Measurements from ENCODE around the gene KHDRBS2.

The KHDRBS2 gene

DNA sequence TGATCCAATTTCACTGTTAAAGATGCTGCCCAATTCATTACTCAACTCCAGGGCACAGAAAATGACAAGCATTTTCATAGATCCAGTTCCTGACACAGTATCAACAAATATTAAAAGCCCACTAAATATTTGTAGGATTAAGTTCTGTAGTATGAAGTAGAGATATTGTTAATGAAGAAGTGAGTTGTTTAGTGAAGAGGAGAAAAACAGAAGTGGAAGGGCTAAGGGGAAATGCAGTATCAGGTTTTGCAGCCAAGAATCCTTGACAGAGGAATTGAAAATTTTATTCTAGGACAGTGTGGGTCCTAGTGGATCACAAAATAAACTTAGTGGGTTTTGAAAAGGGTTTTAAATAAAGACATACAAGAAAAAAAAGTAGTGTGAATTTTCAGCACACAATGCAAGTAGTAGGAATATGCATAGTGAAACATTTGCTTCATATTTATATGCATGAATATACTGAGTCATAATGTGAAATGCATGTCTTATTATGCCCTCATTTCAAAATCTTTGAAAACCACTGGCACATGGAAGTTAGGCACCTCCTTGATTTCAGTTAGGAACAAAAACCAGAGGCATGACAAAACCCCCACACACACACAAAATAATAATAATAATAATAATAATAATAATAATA, 338.6 kb downstream of the KHDRBS2 start:
- no peak overlapping the region for H3K4me3 ChIP-seq (ENCODE audit: low read depth, low read length)
- no peak for DNase-seq (ENCODE audit: low read depth)
- in situ Hi-C loops (cut with HindIII; ENCODE audit: low sequenced_read_pairs), result no loop called here
- TF ChIP-seq, protein P1, sequence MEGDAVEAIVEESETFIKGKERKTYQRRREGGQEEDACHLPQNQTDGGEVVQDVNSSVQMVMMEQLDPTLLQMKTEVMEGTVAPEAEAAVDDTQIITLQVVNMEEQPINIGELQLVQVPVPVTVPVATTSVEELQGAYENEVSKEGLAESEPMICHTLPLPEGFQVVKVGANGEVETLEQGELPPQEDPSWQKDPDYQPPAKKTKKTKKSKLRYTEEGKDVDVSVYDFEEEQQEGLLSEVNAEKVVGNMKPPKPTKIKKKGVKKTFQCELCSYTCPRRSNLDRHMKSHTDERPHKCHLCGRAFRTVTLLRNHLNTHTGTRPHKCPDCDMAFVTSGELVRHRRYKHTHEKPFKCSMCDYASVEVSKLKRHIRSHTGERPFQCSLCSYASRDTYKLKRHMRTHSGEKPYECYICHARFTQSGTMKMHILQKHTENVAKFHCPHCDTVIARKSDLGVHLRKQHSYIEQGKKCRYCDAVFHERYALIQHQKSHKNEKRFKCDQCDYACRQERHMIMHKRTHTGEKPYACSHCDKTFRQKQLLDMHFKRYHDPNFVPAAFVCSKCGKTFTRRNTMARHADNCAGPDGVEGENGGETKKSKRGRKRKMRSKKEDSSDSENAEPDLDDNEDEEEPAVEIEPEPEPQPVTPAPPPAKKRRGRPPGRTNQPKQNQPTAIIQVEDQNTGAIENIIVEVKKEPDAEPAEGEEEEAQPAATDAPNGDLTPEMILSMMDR (IDR thresholded peaks at IDR 0.05; ENCODE audit: low read depth, low read length, missing control alignments), result no peak

DNA sequence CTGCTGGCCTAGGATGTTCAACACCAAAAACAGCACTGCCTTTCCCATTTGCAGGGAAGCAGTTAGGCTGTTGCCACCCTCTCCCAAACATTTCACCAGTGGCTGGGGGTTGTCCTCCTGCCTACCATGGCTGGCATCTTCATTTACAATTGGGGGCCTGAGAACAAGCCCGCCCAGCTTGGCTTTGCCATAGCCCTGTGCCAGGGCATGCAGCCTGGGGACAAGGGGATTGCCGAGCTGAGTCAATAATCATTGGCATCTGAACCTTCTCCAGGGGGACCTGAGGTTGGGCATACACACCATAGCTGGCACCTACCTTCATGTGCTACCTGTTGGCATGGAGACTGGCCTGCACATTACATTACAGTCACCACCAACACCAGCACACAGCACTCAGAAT, 345.1 kb downstream of the KHDRBS2 start:
- no peak overlapping the region for H3K4me3 ChIP-seq (ENCODE audit: low read depth, low read length)
- in situ Hi-C loops (cut with HindIII; ENCODE audit: low sequenced_read_pairs), result no loop called here
- TF ChIP-seq, protein P1 (IDR thresholded peaks at IDR 0.05; ENCODE audit: low read depth, low read length, missing control alignments), result no peak
- DNase-seq (ENCODE audit: low read depth), result no peak

DNA sequence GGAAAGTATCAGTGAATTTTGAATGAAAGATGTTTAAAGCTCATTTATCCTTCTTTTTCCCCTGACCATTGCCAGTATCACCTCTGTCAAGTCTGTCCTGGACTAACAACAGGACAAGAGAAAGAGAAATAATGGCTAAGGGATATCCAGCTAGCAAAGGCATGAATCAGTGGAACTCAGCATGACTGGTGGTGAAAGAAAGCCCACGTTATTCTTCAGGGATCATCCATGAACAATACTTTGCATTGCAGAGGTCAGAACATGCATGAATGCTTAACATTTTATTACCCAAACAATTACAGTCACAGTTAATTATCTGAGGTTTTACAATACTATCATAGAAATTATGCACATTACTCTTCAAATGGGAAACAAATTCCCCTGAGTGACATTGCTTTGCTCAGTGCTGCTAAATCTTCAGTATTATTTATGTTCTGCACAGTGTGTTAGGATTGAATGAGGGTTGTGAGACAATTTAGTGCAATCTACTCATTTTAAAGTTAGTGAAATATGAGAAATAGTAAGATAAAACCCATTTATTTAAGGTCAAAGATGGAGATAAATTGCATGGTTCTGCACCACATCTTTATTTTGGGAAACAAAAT, 350.7 kb downstream of the KHDRBS2 start:
- no peak for DNase-seq (ENCODE audit: low read depth)
- in situ Hi-C loops (cut with HindIII; ENCODE audit: low sequenced_read_pairs), result no loop called here
- H3K4me3 ChIP-seq (ENCODE audit: low read depth, low read length), result no peak overlapping the region
- TF ChIP-seq, protein P1 (IDR thresholded peaks at IDR 0.05; ENCODE audit: low read depth, low read length, missing control alignments), result no peak

DNA sequence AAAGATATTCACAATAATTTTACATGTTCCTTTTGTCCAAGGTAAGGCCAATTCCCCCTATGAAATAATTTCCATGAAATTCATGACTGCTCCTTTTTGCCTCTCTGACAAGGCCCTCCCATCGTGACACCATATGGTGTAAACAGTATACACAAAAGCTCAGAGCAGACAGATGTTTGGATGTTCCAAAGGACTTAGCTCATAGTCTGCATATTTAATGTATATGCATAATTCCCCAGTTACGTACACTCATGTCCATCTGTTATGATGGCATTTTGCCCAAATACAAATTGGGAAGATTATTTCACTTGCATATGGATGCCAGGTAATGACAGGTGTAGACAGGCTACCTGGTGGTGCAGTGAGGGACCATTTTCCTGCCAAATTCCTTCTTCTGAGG, 376.5 kb downstream of the KHDRBS2 start:
- in situ Hi-C loops (cut with HindIII; ENCODE audit: low sequenced_read_pairs), result no loop called here
- TF ChIP-seq, protein P1 (IDR thresholded peaks at IDR 0.05; ENCODE audit: low read depth, low read length, missing control alignments), result no peak

DNA sequence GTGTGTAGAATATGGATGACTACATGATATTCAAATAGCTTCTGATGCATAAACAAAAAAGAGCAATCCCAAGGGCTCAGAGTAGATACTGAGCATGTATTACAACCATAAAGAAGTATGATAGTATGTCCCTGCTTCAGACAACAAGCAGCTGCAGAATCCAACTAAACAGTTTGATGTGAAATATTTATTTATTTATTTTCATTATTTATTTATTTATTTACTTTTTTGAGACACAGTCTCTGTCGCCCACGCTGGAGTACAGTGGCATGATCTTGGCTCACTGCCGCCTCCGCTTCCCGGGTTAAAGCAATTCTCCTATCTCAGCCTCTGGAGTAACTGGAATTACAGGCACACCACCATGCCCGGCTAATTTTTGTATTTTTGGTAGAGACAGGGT, 384.3 kb downstream of the KHDRBS2 start:
- in situ Hi-C loops (cut with HindIII; ENCODE audit: low sequenced_read_pairs), result no loop called here
- H3K4me3 ChIP-seq (ENCODE audit: low read depth, low read length), result no peak overlapping the region
- TF ChIP-seq, protein P1 (IDR thresholded peaks at IDR 0.05; ENCODE audit: low read depth, low read length, missing control alignments), result no peak
- no peak for DNase-seq (ENCODE audit: low read depth)

More for the DNA sequence above, 376.5 kb downstream of the KHDRBS2 start:
- H3K4me3 ChIP-seq (ENCODE audit: low read depth, low read length), result no peak overlapping the region
- DNase-seq (ENCODE audit: low read depth), result no peak

DNA sequence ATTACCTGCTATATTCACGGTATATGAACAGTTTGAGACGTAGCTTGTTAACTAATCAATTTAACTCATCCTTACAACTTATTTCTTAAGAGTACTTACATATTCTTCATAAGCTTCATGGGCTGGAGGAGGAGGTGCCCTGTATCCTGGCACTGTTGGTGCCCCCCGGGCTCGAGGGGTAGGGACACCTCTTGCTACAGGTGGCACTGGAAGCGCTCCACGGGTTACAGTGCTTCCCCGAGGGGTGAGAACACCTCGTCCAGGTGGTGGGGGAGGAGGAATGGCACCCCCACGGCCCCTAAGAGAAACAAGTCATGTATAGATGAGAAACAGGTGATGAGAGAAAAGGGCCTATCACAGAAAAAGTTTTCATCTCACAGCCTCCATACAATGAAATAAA, 391.5 kb downstream of the KHDRBS2 start:
- in situ Hi-C loops (cut with HindIII; ENCODE audit: low sequenced_read_pairs), result no loop called here
- TF ChIP-seq, protein P1 (IDR thresholded peaks at IDR 0.05; ENCODE audit: low read depth, low read length, missing control alignments), result no peak
- DNase-seq (ENCODE audit: low read depth), result no peak
- H3K4me3 ChIP-seq (ENCODE audit: low read depth, low read length), result no peak overlapping the region

All from astrocyte of the cerebellum (primary cell).